GF-D8 (cell line): ENCODE measurements around the gene FUBP3.

Source experiments
- DNase-seq: peaks from one replicate; lab custom pipeline; 2025; lab: John Stamatoyannopoulos, UW

Gene FUBP3

DNA sequence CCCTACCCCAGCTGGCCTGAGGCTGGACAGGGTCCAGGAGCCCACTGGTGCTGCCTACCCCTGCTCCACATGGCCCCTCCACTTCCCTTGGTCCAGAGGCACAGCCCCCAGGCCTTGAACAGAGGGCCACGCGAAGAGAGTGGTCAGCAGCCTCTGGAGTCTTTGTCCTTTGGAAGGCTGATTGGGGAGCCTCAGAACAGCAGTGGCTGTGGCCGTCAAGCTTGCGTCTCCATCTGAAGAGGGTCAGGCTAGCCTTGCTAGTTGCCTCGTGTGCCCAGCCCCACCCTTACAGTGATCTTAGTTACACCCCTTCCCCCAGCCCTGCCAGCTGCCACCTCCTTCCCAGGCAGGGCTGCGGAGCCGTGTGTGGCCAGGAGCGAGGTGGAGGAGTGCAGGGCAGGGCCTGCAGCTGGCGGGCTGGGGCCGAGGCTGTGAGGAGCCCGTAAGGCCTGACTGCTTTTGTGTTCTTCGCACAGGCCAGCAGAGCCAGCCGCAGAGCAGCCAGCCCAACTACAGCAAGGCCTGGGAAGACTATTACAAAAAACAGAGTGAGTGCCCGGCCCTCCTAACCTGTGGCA lies 54.9 kb downstream of the FUBP3 start:
- no peak for DNase-seq

DNA sequence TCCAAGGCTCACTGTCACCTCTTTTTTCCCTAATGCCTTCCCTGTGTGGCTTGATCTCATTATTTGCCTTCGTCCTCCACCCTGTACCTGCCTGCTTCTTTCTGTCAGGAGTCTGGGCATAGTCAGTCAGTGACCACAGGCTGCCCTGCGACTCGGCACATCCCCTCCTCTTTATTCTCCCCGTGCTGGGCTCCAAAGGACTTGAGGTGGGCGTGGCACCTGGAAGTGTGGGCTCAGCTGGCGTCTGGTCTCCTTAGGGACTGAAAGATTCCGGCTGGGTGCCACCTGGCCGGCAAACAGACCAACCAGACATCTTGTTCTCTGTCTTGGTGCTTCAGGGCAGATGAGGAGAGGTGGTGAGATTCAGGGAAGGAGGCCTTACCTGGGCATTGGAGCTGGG lies 55.4 kb downstream of the FUBP3 start:
- DNase-seq = no peak

DNA sequence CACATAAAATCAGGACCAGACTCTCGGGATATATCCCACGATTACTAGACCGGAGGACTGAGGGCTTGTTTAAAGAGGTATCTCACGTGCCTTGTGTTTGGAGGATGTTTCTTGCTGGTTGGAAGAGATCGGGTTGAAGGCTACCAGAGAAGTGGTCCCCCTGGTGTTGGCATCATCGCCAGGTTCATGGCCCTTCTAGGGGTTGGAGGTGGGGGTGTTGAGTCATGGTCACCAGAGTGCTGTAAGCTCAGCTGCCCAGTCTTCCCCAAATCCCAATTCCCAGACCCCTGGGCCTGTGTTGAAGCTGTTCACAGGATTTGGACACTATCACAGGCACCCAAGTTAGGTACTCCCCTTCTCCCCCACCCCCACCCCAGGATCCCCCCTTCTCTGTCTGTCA lies 55.9 kb downstream of the FUBP3 start:
- no peak for DNase-seq

DNA sequence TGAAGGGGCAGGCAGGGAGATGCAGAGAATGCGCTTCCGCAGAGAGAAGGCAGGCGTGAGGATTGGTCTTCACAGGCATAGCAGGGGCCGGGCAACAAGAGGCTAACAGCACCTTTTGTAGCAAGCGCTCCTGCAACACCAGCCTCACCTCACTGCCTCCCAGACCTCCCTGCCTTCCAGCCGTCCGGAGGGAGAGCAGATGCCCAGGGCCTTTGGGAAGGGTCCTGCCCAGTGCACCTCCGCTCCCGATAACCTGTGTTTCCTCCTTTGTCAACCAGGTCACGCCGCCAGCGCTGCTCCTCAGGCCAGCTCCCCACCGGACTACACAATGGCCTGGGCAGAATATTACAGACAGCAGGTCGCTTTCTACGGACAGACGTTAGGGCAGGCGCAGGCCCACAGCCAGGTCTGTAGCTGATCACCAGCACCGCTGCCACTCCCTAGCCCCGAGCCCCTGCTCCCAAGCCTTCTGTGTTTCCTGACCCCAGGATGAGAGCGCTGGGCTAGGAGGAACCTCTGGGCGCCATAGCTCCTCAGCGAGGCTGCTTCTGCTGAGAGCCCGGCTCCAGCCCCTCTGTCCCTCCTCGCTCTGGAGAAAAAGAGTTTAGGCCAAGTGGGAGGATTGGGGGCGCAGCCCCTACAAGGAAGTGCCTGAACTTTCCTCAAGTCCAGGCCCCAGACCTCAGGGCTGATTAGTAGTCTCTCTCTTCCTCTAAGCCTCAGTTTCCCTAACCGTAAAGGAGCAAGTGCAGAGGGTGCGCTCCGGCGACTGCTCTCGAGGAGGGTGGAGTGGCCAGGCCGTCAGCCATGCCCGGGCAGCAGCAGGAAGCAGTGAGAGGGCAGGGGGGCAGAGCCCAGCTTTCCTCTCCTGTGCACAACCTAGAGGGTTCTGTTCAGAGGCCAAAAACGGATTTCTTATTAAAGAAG lies 56.6 kb downstream of the FUBP3 start:
- no peak for DNase-seq

DNA sequence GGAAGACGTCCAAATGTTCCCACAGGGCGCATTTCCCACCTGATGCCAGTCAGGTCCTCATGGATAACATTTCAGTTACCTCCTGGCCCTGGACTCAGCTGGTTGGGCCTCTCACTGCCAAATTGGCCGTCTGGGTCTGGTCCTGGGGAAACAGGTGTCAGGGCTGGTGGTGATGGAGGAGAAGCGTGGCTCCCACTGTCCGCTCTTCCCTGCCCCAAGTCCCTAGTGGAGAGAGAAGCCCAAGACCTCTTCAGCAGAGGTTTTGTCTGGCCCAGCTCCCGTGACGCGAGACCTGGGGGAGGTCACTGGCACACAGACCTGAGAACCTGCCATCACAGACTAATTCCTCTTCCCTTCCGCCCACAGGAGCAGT lies 57.3 kb downstream of the FUBP3 start:
- DNase-seq = no peak

DNA sequence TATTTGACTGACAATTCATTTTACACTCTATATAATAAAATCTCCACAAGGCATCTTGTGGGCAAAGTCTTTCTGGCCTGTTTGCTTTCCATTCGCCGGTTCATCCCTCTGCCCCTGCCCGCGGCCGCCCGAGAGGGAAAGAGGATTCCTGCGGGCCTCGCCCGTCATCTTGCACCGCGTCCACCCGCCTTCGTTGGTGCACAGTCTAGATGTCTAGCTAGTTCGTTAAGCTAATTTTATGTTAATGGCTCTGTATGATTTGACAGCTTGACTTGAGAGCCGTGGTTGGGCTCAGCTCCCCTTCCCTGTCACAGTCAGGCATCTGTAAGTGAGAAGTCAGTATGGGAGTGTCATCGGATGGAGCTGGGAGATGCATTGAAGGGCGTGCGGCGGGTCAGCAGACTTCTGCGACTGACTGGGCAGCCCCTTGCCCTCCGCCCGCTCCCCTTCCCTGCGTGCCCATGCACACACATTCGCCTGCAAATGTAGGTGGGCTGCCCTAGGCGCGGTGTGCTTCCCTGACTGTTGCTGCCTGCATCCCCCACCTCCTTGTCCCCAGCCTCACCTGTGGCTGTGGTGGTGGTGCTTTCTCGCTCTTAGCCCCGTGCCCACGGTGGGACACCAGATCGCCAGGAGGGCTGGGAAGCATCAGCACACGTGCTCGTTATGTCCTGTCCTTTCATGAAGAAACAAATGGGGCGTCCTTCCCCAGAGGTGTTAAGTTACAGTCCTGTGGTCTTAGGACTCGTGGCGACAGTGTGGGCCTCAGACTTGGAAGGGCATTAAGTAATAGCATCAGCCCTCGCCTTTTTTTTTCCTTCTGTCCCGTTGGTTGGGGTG lies 59.1 kb downstream of the FUBP3 start:
- DNase-seq = no peak

DNA sequence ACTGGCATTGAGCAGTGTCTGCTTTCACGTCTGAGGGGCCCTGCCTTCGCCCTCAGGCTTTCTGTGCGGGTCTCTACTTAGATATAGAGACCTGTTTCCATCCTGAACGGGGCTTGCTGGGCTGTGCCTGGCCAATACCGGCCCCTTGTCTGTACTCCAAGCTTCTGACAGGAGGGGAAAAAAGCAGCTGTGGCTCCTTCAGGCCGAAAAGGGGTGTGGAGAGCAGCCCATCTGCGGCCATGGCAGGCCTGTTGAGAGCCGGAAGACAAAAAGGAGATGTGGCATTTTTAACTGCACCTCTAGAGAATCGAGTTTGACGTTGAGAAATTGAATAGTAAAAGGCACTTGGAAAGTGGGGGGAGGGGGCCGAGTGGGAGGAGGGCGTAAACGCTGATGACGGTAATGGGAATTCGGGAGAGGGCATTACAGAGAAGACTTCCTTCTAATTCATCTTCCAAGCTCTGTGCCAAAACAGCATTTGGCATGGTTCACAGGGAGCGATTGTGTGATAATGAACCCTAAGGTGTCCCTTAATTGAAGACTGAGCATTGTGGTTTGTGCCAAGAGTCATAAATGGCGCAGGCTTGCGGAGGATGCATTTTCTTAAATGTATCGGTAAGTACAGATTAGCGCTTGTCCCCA lies 59.9 kb downstream of the FUBP3 start:
- no peak for DNase-seq

DNA sequence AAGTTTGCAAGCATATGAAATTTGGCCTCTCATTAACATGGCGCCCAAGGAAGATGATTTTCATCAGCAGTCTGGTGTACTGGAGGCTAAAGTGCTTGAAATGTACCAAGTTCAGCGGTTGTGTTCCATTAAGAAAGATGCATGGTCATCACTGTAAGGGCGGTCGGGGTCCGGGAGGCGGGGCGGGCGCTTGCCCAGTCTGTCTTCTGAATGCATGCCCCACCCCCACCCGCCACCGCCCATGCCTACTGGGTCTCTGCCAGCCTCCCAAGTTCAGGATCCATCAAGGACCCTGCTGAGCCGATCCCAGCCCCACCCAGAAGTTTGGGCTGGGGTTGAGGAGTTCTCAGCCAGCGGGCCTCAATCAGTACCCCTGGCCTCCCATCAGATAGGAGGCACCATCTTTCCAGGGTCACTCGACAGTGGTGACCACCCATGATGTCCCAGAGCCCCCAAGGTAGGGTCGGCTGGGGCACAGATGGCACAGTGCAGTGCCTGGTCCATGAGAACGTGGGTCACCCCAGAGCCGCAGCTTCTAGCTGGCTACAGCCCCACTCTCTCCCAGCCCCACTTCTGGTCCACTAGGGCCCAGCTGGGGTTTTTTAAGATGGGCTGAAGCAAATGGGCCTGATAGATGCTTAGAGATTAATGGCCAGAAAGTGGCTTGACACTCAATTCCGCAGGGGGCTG lies 60.6 kb downstream of the FUBP3 start:
- DNase-seq = no peak

DNA sequence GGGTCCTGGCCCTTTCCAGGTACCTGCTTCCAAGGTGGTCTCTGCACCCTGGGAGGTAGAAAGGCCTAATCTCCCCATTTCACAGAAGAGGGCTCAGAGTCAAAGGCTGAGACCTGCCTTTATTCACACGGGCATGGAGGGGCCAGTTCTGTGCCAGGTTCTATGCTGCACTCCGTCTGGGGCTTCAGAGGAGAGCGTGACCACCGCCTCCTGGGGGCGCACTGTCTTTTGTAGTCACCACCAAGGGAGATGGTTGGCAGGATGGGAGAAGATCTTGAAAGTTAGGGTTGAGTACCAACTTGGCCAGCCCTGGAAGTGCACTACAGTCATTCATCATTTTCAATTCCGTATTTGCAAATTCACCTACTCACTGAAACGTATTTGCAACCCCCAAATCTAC lies 61.3 kb downstream of the FUBP3 start:
- DNase-seq = no peak

DNA sequence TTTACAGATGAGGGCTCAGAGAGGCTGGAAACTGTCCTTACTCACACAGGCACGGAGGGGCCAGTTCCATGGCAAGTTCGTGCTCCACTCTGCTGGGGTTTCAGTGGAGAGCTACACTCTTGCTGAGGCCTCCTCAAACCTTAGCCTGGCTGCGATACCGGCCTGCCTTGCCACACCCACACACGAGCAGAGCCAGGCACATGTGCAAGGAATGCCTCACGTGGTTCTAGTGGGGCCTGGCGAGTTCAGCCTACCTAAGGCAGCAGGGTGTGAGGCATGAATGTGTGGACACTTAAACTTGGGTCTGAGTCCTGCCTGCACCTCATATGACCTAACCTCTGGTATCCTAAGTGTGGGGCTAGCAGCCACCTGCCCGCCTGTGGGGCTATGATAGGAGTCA lies 63.5 kb downstream of the FUBP3 start:
- DNase-seq = no peak

DNA sequence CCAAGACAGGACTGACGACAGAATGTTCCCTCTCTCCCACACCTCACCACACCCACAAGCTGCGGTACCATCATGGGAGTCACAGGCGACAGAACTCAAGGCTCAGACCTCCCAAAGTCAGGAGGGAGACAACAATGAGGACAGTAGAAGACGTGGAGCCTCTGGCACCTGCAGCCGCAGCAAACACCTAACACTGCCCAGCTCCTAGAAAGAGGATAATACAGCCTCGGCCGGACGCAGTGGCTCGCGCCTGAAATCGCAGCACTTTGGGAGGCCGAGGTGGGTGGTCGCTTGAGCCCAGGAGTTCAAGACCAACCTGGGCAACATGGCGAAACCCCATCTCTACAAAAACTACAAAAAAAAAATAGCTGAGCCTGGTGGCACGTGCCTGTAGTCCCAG lies 71.8 kb downstream of the FUBP3 start:
- DNase-seq = no peak

DNA sequence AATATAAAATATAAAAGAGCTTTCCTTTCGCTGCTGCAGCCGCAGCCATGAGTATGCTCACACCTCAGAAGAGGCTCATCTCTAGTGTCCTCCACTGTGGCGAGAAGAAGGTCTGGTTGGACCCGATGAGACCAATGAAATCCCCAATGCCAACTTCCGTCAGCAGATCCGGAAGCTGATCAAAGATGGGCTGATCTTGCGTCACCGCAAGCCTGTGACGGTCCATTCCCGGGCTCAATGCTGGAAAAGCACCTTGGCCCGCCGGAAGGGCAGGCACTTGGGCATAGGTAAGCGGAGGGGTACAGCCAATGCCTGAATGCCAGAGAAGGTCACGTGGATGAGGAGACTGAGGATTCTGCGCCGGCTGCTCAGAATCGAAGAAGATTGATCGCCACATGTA lies 72.4 kb downstream of the FUBP3 start:
- no peak for DNase-seq

DNA sequence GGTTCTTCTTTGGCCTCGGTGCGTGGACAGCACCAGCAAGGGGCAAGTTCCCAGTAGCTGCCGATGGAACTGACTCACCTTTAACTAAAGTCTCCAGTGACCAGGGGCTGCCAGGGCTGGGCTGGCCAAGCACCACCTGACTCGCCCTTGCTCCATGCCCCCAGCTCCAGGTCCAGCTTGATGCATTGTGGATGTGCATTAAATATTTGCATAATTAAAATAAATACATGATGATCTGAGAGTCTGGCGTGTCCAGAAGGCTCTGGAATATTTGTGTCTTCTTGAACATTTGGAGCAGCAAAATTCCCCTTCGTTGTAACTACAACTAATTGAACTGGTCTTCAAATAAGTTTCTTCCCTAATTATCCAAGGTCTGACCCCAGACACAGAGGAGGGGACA lies 75.5 kb downstream of the FUBP3 start:
- no peak for DNase-seq

DNA sequence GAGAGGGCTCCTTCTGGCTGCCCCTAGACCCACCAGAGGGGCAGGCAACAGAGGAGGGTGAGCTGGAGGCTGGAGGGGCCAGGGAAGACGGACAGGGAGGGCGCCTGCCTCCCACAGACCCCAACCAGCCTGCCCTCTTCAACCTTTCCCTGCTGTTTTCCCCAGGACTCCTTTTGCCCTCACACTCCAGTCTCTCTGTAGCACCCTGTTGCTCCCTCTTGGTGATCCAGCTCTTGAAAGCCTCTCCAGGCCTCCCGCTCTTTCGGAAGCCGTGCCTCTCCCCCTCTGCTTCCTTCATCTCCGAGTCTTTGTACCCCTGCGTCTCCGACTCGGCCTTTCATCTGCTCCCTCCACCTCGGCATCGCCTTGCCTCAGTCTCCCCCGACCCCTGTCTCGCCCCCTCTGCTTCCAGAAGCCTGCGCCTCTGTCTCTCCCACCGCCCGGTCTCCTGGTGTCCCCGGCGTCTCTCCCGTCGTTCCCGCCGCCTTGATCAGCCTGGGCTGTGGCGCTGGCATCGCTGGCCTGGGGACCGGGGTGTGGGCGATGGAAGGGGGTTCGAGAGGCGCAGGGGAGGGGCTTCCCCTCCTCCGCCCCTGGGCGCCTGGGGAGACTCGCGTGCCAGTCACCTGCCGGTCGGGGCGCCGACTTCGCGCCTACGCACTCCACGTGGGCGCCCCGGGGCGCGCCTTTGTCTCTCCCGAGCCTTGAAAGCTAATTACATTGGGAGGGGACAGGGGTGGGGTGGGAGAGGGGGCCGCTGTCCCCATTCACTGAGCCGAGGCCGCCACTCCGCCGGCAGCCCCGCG lies 79.7 kb downstream of the FUBP3 start:
- no peak for DNase-seq

DNA sequence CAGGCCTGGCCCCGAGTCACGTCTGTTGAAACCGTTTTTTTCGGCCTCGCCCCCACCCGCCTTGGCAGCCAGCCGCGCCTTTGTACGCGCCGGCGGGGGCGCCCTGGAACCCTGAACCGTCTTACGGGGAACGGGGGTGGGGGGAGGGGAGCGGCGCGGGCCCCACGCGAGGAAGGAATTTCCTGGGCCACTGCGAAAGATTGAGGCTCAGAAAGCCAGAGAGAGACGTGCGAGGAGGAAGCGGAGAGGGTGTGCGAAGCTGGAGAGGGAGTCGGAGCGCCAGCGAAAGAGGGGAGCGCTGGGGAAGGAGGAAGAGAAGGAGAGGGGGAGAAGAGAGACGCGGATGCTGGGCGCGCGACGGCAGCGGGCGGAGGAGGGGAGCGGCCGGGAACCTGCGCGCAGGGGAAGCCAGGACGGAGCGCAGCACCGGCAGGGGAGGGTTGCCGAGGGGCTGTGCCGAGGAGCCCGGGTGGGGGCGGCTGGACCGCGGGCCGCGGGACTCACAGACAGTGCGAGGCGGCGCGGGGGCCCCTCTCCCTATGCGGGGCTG lies 80.4 kb downstream of the FUBP3 start:
- DNase-seq = no peak

DNA sequence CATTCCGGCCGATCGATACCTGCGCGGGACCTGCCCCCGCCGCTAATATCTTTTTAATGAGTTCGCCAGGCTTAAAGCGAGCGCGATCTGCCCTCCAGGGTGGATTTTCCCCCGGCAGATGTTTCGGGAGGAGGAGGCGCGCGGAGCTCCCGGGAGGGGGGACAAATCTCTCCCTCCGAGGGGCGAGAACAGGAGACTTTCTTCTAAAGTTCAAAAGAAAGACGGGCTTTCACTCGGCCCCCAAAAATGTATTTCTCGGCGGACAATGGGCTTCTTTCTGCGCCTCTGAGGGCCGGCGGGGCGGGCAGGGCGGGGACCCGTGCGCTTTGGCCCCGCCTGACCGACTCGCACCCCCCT lies 80.9 kb downstream of the FUBP3 start:
- DNase-seq = no peak

DNA sequence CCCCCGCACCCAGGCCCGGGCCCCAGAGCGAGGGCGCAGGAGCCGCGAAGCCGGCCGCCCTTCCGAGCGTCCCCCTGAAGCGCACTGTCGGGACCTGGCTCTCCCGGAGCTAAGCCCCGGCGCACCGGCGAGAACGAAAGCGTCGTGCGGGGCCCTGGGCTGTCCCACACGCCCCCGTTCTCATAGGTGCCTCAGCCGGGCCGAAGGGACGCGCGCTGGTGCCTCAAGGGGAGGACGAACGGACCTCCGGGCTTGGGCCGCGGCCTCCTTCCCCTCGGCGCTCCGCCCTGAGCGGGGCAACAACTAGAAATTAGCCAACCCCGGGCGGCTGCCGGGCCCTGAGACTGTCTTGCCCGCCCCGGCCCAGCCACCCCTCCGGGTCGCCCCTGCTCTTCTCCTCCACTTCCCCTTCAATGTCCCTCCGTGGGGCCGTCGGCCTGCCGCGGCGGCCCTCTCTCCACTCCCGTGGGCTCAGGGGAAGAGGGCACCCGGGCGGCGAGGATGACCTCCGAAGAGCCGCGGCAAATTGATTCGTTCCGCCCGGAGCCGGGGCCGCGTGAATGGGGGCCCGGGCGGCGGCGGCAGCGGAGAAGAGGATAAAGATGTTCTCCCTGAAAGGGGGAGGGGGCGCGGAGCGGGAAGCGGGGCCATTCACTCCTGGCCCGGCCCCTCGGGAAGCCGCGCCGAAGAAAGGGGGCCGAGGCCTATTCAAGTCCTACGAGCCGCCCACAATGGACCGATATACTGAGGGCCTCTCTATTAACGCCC lies 81.5 kb downstream of the FUBP3 start:
- no peak for DNase-seq

DNA sequence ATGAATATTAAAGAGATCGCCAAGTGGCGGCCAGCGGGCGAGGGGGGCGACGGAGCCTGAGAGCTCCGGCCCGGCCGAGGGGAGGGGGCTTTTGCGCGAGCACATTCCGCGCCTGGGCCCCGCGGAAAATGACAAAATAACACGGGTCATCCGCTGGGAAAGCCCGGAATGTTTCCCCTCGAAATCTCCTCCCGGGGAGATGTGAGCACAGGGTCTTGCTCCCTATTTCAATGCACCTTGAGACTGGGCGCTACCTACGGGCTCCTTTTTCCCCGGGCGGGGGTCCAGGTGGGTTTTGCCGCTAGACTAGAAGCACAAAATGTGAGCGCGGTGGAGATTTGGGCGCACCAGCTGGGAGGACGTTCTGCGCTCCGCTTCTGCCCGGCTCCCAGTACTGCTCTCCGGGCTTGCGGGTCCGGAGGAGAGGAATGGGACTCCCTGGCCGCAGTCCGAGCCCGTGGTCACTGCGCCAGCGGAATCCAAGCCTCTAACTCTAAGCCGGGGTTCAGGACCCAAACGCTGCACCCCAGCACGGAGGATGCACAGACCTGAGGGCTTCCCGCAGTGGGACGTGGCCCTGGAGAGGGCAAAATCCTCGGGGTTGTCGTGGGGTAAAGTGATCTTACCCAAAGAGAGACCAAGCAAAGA lies 82.2 kb downstream of the FUBP3 start:
- no peak for DNase-seq
